HG02885 (cell line): ENCODE results near the gene EMILIN2.

Source experiments
- ATAC-seq: cut with Tn5 transposase; IDR thresholded peaks from one replicate; pipeline ENCODE4 v1.9.1; 2021; ENCODE audit warnings: mild to moderate bottlenecking; ENCODE audit not compliant: unreplicated experiment, poor library complexity

EMILIN2 gene

DNA sequence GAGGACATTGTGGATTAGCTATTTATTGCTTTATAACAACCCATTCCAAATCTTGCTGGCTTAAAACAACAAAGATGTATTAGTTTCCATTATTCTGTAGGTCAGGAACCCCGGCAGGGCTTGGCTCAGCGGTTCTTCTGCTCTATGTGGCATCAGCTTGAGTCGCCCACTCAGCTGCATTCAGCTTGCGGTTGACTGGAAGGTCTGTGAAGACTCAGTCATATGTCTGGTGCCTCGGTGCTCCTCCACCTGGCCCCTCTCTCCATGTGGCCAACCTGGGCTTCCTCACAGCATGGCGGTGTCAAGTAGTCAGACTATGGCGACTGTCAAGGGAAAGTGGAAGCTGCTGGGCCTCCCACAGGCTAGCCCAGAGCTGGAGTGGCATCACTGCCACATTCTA, 48.6 kb downstream of the EMILIN2 start:
- no peak for ATAC-seq

DNA sequence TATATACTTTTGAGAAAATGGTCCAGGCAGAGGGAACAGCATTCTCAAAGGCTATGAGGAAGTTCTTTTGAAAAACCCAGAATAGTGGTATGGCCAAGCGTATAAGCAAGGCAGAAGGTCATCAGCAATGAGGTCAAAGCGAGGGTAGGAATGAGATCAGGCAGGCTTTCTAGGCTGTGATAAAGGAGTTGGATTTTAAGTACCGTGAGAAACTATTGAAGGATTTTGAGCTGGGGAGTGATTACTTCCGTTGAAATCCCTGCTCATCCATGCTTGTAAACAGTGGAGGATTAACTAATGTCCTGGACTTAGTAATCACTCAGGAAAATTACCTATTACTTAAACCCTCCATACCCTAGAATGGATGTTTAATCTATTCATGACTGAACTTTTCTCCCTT, 50.2 kb downstream of the EMILIN2 start:
- no peak for ATAC-seq

DNA sequence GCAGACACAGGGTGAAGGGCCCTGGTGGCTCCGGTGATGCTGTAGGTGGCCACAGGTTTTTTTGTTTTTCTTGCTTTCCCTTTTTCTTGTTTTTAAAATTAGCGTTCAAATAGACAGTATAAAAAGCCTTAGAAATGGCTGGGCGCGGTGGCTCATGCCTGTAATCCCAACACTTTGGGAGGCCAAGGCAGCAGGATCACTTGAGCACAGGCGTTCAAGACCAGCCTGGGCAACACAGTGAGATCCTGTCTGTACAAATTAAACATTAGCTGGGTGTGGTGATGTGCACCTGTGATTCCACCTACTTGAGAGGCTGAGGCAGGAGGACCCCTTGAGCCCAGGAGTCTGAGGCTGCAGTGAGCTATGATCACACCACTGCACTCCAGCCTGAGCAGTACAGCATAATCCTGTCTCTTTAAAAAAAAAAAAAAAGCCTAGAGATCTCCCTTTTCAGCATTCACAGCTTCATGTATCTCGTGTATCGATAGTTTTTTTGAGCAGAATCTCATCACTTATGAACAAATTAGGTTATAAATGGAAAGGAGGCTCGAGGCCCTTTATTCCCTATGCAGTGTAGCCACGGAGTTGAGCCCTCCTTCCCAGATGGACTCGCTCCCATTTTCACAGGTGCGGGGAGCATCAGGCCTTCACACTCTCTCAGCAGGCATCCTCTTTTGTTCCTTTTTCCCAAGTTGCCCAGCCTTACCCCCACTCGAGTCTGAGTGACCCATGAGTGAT, 50.8 kb downstream of the EMILIN2 start:
- ATAC-seq, result no peak

DNA sequence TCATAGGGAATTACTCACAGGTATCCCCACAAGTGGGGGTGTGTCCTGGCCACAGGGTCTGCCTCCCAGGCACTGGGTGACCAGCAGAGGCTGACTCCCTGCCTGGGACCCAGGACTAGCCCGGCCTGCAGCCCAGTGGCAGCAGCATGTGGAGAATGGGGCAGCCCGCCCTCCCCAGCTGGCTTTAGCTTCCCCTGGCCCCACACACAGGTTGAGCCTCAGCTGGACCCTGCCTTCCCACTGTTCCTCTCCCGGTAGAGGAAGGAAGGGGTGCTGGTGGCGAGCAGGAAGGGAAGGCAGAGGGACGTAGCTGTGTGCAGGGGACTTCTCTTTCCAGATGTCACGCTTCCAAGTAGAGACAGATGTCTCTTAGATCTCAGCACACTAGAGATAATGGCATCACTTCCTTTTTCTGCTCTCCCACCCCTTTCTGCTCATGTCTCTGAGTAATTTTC, 51.4 kb downstream of the EMILIN2 start:
- no peak for ATAC-seq

DNA sequence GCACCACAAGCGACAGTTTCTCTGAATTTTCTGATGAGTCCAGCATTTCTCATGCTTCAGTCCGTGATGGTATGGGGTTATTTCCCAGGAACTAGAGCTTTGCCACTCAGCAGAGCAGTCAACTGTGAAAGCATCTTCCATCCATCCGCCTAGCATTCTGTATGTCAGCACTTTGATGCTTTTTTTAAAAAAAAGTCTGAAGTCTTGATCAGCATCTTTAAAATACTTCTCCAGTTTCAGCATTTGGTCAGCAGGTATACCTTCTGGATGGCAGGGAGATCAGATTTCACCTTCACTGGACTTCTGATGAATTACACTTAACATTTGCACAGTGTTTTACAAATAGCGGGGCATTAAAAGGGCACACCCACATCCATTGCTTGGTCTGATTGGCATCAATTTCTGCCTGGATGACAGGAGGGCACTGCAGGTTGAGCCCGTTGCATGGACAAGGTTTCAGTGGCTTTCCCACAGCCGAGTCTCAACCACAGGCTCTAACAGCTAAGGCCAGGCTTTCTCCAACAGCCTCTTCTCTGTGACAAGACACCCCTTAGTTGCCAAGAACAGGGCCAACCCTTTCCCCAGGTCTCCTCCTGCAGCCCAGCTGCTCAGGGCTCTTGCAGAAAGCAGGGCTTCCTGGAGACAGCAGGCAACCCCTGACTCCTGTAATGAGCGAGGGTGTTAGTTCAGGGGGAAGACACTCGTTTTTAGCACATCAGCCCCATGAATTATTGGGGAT, 54.0 kb downstream of the EMILIN2 start:
- ATAC-seq, result no peak

DNA sequence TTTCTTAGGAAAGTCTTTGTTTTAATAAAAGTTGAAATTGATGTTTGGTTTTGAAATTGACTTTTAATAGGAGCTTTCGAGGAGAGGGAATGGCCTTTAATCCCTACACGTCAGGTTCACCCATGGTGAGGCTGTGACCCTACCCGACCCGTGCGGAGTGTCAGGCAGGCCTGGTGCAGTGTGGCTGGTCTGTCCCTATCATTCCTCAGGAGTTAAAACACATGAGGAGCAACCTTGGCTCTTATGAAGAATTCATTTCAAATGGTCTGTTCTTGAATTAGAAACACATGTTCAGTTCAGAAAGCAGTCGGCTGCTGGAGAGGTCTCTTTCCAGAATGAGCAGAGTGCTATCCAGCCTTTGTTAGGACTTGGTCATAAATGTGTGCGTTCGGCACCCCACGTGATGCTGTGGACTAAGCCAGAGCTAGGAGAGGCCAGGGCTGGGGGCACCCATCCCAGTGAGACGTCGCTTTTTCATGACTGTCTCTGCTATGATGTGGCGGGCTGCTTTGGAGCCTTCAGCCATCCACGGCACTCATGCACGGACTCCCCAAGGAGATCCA, 54.7 kb downstream of the EMILIN2 start:
- no peak for ATAC-seq

DNA sequence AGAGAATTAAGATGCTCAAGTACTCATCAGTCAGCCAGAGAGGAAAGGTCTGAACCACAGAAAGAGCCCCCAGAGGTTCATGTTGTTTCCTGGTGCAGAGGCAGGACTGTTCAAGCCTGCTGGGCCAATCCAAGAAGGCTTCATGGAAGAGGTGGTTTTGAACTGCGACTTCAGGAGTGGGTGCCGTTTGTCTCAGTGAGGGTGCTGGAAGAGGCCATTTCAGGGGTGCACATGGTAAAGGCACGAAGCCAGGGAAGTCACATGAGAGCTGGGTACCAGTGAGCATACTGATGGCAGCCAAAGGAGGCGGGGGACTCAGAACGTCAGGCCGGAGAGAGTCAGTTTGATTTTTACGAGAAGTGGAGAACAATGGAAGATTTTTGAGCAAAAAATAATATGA, 55.5 kb downstream of the EMILIN2 start:
- ATAC-seq, result no peak

DNA sequence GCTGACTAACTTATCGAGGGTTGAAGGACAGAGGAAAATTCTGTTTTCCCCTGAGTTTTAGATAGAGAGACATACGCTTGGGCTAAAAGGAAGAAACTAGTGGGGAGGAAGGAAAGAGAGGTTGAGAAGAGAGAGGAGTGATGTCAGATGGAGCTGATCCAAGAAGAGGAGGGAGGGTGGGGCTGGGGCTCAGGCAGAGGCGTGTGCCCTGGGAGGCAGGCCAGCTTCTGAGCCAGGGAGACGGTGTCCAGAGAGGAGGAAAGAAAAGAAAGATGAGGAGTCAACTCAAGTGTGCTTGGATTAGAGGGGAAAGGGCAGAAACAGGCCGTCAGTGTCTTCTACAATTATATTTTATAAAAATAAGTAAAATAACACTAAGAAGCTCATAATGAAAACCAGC, 56.2 kb downstream of the EMILIN2 start:
- no peak for ATAC-seq

DNA sequence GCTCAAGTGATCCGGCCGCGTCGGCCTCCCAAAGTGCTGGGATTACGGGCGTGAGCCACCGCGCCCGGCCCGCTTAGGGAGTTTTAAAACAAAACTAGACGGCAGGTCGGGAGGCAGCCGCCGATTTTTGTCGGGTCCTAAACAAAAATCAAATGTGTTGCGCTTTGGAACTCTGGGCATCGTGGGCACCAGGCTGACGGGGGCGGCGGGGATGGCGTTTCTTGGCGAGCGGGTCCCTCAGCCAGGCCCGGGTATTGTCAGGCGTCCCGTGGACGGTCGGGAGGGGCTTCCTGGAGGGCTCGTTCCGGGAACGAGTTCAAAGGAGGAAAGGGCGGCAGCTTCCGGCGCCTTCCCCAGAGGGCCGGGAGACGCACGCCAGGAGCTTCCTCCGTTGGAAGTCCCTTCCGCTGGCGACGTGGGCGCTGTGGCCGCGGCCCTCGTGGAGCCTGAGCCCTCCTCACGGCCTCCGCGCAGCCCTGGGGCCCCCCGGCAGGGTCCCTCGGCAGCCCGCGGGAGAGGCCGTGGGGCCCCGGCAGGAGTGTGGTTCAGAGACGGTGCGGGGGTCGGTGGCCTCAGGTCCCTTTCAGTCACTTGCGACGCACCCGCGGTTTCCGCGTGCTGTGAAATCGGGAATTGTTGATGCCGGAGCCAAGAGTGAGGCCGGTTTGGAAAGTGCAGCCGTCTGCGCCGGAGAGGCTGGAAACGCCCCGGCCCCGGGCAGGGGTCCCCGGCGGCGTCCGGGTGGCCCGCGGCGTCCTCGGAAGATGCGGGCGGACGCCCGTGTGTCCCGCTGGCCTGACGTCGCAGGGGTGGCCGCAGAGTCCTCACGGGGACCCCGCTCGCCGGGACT, 59.3 kb downstream of the EMILIN2 start:
- ATAC-seq, result peak; percentile 29

DNA sequence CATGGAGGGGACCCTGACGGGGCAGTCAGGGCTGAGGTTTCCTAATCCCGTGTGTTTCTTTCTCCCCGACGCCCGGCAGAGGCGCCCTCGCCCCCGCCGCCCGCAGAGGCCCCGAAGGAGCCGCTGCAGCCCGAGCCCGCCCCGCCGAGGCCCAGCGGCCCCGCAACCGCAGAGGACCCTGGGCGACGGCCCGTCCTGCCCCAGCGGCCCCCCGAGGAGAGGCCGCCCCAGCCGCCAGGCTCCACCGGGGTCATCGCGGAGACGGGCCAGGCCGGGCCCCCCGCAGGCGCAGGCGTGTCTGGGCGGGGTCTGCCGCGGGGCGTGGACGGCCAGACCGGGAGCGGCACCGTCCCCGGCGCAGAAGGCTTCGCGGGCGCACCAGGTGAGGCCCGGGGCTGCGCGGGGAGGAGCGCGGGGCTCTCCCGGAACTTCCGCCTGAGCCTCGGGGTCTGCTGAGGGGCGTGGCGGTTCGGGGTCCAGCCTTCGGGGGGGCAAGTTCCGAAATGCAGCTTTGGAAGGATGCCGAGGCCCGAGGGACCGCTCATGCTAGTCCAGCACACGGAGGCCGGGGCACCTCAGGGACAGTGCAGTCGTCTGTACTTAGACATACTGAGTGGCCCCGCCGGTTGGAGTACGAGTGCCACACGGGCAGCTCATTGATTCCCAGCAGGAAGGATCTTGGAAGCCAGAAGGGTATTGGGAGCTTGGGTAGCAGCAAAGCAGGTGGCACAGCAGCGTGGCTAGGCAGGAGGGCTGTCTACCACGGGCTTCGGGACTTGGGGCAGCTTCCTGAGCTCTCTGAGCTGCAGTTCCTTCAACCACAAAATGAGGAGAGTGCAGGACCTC, 60.1 kb downstream of the EMILIN2 start:
- peak; percentile 61 for ATAC-seq

DNA sequence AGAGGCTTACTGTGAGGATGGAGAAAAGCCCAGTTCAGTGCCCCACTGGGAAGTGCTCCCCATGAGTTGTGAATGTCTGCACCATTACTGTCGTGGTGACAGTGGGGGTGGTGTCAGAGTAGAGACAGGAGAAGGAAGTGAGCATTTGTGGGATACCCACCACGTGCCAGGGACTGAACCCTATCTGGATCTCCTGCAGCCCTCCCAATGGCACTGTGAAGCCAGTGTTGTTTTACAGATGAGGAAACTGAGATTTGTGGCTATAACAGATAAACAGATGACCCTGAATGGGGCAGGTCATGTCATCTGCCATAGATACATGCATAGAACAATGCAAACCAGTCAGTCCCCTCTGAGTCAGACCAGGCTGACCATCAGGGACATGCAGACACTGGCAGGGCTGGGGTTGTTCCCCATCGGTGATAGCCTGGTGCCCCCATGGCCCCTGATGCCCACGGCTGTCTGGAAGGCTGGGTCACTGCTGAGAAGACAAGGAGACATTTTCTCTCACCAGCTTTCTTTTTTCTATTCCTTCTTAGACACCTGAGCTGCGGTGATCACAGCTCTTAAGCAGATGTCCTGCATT, 60.8 kb downstream of the EMILIN2 start:
- no peak for ATAC-seq

DNA sequence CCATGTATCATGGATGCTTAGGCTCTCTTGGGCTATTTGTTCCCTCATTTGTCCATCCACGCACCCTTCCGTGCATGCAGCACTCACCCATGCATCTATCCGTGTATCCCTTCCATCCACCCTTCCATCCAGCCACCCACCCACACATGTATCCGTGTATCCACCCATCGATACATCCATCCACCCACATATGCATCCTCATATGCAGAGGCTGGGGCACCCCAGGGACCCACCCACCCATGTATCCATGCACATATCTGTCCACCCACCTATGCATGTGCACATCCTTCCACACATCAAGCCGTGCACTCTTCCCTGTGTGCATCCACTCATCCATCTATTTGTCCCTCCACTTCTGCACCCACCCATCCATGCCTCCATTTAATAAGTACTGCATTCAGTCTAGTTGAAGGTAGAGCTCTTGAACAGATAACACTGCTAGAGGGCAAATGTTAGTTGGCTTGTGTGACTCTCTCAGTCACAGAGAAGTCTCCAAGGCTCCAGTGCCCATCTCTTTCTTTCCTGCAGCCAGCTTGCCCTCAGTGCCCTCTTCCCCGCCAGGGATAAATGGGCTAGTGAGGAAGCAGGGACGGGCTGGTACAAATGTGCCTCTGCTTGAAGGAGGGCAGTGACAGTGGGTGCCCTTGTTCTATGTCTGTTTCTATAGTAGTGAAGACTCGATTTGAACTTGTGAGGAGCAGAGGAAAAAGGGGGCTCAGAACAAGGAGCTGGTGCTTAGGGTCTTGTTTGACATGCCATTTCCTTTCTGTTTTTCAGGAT, 61.5 kb downstream of the EMILIN2 start:
- no peak for ATAC-seq

DNA sequence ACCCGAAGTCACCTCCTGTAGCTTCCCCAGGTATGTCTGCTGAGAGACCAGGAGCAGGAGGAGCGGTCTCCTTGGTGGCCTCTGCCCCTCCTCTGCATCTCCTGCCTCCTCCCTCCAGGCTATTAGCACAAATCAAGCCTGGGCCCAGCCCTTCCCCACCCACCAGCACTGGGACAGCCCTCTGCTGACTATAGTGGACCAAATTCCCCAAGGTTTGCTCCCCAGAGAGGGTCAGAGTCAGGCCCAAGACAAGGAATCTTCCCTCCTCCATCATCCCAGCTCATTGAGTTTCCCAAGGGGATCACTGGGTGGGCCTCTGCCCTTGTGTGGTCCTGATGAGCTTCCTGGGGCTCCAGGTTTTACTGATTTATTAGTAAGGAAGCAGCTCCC, 62.1 kb downstream of the EMILIN2 start:
- ATAC-seq, result no peak

DNA sequence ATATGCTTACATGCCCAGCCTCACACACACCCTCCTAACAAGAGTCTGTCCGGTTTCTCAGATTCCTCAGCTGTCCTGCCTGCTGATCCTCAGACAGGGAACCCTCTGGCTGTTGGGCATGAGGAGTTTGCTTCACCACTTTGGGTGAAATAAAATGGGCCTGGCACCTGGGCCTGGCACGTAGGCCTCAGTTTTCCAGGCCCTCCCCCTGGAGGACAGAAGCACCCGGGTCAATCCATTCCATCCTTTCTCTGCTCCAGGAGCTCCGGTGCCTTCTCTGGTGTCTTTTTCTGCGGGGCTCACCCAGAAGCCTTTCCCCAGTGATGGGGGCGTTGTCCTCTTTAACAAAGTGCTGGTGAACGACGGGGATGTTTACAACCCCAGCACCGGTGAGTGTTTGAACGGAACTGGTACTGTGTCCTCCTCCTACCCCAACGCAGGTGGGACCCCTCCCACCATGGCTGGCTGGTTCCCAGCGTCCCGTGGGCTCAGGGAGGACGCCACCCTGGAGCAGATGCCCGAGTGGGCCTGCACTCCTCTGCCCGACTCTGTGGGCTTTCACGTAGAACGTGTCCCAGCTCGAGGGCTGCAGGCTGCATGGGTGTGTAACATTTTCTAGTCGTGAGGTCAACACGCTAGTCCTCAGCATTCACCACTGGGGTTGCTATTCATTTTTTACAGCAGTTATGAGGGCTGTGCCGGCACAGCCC, 62.8 kb downstream of the EMILIN2 start:
- ATAC-seq, result no peak

DNA sequence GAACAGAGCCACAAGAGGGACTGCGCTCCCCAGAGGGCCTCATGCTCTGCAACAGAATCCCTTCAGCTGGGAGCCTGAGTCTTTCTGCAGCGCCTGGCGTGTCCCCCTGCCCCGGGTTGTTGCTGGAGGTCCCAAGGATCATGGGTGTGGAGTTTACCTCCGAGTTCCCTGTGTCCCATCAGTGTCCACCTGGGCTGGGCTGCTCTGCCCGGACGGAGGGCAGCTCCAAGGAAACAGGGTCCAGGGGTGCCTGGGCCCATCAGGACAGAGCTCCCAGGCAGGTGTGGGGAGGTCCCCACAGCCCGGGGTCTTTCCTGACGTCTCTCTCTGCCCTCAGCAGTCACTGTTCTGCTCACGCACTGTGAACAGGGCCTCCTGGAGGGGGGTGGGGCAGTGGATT, 63.5 kb downstream of the EMILIN2 start:
- no peak for ATAC-seq

DNA sequence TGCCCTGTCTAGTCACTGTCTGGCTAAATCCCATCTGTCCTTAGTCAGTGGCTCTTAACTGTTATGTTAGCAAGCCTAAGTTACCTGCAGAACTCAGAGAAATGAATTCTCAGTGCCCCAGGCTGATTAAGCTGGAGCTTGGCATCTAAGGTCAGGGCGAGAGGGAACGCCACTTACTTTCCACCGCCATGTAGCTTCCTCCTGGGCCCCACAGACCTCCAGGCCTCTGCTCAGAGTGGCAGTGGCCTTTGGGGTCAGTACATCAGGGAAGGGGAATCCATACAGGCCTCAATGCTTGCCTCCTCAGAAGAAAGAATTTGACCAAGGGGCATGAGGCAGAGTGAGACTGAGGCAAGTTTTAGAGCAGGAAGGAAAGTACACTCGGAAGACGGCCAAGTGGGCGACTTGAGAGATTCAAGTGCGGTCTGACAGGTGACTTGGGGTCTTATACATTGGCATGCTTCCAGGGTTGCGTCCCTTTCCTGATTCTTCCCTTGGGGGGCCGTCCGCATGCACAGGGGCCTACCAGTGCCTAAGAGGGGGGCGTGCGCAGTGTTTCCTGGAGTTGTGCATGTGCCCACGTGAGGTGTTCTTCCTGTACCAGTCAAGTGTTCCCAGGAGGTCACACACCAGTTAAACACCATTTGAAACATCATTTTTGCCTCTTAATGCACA, 64.1 kb downstream of the EMILIN2 start:
- no peak for ATAC-seq

DNA sequence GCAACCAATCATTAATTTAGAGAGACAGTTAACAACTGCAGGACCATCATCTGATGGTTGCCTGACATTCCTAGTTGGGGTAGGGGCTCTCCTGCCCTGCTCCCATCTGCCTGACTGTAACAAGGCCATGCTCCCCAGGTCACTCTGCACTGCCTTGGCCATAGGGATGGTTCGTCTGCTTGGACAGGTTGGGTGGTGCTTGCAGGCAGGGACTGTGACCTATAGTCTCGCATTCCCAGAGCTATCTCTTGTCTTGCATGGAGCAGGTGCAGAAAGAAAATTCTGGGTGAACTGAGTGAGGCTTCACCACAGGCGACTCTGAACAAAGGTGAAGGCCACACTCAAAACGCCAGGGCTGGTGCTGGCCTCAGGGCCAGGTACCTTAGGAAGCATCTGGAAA, 64.7 kb downstream of the EMILIN2 start:
- no peak for ATAC-seq
